Bronchial epithelial cell (primary cell): ENCODE measurements around the gene KCNMB2. TPM values are rescaled to one million over a fixed set of nuclear protein-coding genes. Genes with fewer than 3 reads are reported as not detected.
"Not testable (repeated sequence)": the region's sequence is repeated elsewhere in the genome, so short reads cannot be mapped to it uniquely, and the experiment has no call there.

ENCODE experiments used
- DNase-seq: peaks from one replicate; pipeline ENCODE4 v3.0.0-alpha.2; 2010; ENCODE audit warnings: low read depth
- FAIRE-seq: peaks from 2 replicates; lab custom pipeline; 2011; peaks lifted over from hg19 to GRCh38; lab: Jason Lieb, UNC
- H3K27me3 ChIP-seq: 2 replicates; pipeline ENCODE4 v1.5.1; 2011; ENCODE audit warnings: low read length; ENCODE audit not compliant: control insufficient read depth, insufficient read depth
- H3K36me3 ChIP-seq: 2 replicates; pipeline ENCODE4 v1.5.1; 2011; ENCODE audit warnings: low read length; ENCODE audit not compliant: control insufficient read depth, insufficient read depth
- H3K4me3 ChIP-seq: 2 replicates; pipeline ENCODE4 v1.5.1; 2011; ENCODE audit warnings: mild to moderate bottlenecking, low read depth, low read length, control low read depth
- total RNA-seq: library from RNA; depleted of rRNA; stranded (reverse); fragments of >200 nt; gene quantifications from 2 replicates; pipeline ENCODE4 v1.2.1, GENCODE V29; 2014
- TF ChIP-seq, protein P1 (sequence below): IDR thresholded peaks from 2 replicates; pipeline ENCODE4 v1.5.1; 2011; ENCODE audit warnings: mild to moderate bottlenecking, moderate library complexity, low read length, control low read depth, inconsistent platforms; ENCODE audit not compliant: insufficient read depth, severe bottlenecking

The KCNMB2 gene
- total RNA-seq, 1 donor from 2014 or later: not detected

GRCh38 chr3:178851564-178851963 lies 315.3 kb downstream of the KCNMB2 start:
- TF ChIP-seq, protein P1, sequence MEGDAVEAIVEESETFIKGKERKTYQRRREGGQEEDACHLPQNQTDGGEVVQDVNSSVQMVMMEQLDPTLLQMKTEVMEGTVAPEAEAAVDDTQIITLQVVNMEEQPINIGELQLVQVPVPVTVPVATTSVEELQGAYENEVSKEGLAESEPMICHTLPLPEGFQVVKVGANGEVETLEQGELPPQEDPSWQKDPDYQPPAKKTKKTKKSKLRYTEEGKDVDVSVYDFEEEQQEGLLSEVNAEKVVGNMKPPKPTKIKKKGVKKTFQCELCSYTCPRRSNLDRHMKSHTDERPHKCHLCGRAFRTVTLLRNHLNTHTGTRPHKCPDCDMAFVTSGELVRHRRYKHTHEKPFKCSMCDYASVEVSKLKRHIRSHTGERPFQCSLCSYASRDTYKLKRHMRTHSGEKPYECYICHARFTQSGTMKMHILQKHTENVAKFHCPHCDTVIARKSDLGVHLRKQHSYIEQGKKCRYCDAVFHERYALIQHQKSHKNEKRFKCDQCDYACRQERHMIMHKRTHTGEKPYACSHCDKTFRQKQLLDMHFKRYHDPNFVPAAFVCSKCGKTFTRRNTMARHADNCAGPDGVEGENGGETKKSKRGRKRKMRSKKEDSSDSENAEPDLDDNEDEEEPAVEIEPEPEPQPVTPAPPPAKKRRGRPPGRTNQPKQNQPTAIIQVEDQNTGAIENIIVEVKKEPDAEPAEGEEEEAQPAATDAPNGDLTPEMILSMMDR: no peak
- no peak overlapping the region for H3K4me3 ChIP-seq
- no peaks in the 10 kb centered on the region for H3K36me3 ChIP-seq
- no peak for FAIRE-seq
- DNase-seq: no peak
- no peaks in the 10 kb centered on the region for H3K27me3 ChIP-seq

GRCh38 chr3:178856804-178857203 lies 320.6 kb downstream of the KCNMB2 start:
- no peak overlapping the region for H3K4me3 ChIP-seq
- TF ChIP-seq, protein P1: no peak
- H3K36me3 ChIP-seq: no peaks in the 10 kb centered on the region
- DNase-seq (peak; percentile 23), FAIRE-seq (no peak)
- no peaks in the 10 kb centered on the region for H3K27me3 ChIP-seq

GRCh38 chr3:178859386-178859785 lies 323.1 kb downstream of the KCNMB2 start:
- TF ChIP-seq, protein P1: no peak
- no peak overlapping the region for H3K4me3 ChIP-seq
- no peak for FAIRE-seq

DNA sequence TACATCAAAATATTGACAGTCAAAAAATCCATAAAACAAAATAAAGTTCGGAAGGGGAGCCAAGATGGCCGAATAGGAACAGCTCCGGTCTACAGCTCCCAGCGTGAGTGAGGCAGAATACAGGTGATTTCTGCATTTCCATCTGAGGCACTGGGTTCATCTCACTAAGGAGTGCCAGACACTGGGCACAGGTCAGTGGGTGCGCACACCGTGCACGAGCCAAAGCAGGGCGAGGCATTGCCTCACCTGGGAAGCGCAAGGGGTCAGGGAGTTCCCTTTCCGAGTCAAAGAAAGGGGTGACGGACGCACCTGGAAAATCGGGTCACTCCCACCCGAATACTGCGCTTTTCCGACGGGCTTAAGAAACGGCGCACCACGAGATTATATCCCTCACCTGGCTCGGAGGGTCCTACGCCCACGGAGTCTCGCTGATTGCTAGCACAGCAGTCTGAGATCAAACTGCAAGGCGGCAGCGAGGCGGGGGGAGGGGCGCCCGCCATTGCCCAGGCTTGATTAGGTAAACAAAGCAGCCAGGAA lies 323.7 kb downstream of the KCNMB2 start:
- H3K36me3 ChIP-seq, FAIRE-seq, DNase-seq: not testable (repeated sequence)

More at GRCh38 chr3:178859386-178859785, 323.1 kb downstream of the KCNMB2 start:
- DNase-seq: no peak
- H3K27me3 ChIP-seq: no peaks in the 10 kb centered on the region
- no peaks in the 10 kb centered on the region for H3K36me3 ChIP-seq

DNA sequence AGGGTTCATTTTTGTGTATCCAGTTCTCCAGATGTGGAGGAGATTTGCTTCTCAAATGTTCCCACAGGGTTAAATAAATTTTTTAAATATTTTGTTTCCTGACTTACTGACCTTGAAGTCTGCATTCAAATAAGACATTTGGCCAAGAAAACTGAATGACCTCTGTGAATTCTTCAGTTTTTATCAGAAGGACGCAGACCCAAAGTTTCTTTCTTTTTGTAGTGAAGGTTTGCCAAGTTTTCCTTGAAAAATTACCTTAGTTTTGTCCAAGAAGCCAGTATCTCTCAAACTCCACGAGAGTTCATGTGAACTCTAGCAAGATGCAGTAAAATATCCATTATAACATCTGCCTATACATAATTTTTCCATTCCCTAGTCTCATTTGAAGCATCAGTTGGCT lies 332.4 kb downstream of the KCNMB2 start:
- TF ChIP-seq, protein P1: no peak
- Histone ChIP-seq H3K4me3 (no peak overlapping the region), H3K36me3 (no peaks in the 10 kb centered on the region), H3K27me3 (no peaks in the 10 kb centered on the region)
- DNase-seq (no peak), FAIRE-seq (no peak)

More for the DNA sequence above, 323.7 kb downstream of the KCNMB2 start:
- H3K4me3 ChIP-seq, H3K27me3 ChIP-seq: not testable (repeated sequence)

DNA sequence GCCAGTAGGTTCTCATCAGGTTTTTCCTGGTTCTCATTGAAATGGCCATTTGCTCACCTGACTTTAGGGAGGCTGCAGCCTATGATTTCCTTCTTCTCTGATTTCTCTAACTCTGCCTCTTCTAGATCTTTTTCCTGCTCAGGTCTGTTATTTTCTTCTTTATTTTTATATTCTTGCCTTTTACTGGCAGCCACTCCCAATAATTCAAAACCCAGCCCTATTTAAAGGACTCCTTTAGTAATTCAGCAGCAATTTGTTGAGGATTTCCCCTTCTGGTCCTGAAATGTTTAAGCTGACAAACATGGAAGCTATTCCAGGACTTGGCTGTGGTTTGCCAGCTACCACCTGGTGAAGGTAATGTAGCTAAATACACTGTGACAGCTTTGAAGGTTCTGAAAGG lies 333.8 kb downstream of the KCNMB2 start:
- TF ChIP-seq, protein P1: no peak
- Histone ChIP-seq H3K36me3 (no peaks in the 10 kb centered on the region), H3K27me3 (no peaks in the 10 kb centered on the region), H3K4me3 (no peak overlapping the region)
- FAIRE-seq (no peak), DNase-seq (no peak)
